PC-9 (cell line): ENCODE results near the gene EVA1C.

Experiments used
- CTCF ChIP-seq: fragments of 200-600 bp; sonication (generic); conservative IDR thresholded peaks from 2 replicates; pipeline ENCODE4 v1.6.1; 2017; ENCODE audit warnings: mixed run types, antibody characterized with exemption, mild to moderate bottlenecking, moderate library complexity
- EZH2 ChIP-seq: fragments of 200-600 bp; sonication (generic); IDR thresholded peaks from 2 replicates; pipeline ENCODE4 v1.8.0; 2017; ENCODE audit warnings: antibody characterized with exemption, low read depth

- no peak for TF ChIP-seq CTCF
- TF ChIP-seq EZH2 = no peak
These were observed 70.2 kb downstream of the EVA1C start for GRCh38 chr21:32482565-32483292.
